Spinal cord (tissue), 10 donors: Measurements from ENCODE around the gene CKS2. TPM values are rescaled to one million over a fixed set of nuclear protein-coding genes. Genes with fewer than 3 reads are reported as not detected.
"Not testable (repeated sequence)": the region's sequence is repeated elsewhere in the genome, so short reads cannot be mapped to it uniquely, and the experiment has no call there.

Experiments used
- DNase-seq, 6 donors: peaks; one replicate each; pipeline versions ENCODE4 v3.0.0 to v3.0.0-alpha.2; 2013 to 2015; ENCODE audit warnings: low spot score in 6 of 6, low read depth in 4 of 6
- H3K27ac ChIP-seq: one replicate; pipeline ENCODE4 v1.5.1; 2013; ENCODE audit warnings: low read depth, low read length, control low read depth
- H3K27me3 ChIP-seq: one replicate; pipeline ENCODE4 v1.6.1; 2013; ENCODE audit warnings: low read length; ENCODE audit not compliant: control insufficient read depth, insufficient read depth
- H3K36me3 ChIP-seq: one replicate; pipeline ENCODE4 v1.6.1; 2013; ENCODE audit warnings: low read length; ENCODE audit not compliant: control insufficient read depth, insufficient read depth
- H3K4me1 ChIP-seq: one replicate; pipeline ENCODE4 v1.6.1; 2013; ENCODE audit warnings: low read length; ENCODE audit not compliant: control insufficient read depth, insufficient read depth
- H3K4me3 ChIP-seq: one replicate; pipeline ENCODE4 v1.5.1; 2013; ENCODE audit warnings: low read depth, low read length, control low read depth
- H3K9me3 ChIP-seq: one replicate; pipeline ENCODE4 v1.6.1; 2013; ENCODE audit warnings: low read length; ENCODE audit not compliant: control insufficient read depth, insufficient read depth
- WGBS: methylation state at CpG from one replicate; pipeline ENCODE4 v1.1.5; 2013; ENCODE audit warnings: missing lambda C conversion rate; ENCODE audit not compliant: insufficient coverage; 5-methylcytosine and 5-hydroxymethylcytosine counted together
- polyA plus RNA-seq, 2 donors: library from polyadenylated mRNA; unstranded; fragments of 120-200 nt; gene quantifications; one replicate each; pipeline ENCODE4 v1.2.1, GENCODE V29; 2013; ENCODE audit not compliant: insufficient read length in 2 of 2
- total RNA-seq, 2 donors: library from RNA; depleted of rRNA in 1 of 2; stranded (reverse); fragments of 120-200 nt in 1 of 2; fragments of >200 nt in 1 of 2; gene quantifications; one replicate each; pipeline versions ENCODE4 v1.2.3 to v1.2.4, GENCODE V29; 2013 to 2014
- donor health status: healthy.

Gene CKS2
- total and polyA plus RNA-seq, 4 donors: 37.1 to 47.7 (median 44.8) TPM

DNA sequence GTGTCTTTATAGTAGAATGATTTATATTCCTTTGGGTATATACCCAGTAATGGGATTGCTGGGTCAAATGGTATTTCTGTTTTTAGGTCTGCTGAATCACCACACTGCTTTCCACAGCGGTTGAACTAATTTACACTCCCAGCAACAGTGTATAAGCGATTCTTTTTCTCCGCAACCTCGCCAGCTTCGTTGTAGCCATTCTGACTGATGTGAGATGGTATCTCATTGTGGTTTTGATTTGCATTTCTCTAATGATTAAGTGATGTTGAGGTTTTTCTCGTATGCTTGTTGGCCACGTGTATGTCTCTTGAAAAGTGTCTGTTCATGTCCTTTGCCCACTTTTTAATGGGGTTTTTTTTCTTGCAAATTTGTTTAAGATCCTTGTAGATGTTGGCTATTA lies 32.8 kb downstream of the CKS2 start:
- WGBS: 100% methylated on average over 4 of the region's 7 CpGs
- not testable (repeated sequence) for H3K4me3 ChIP-seq, H3K4me1 ChIP-seq, H3K27me3 ChIP-seq, DNase-seq, H3K9me3 ChIP-seq, H3K27ac ChIP-seq
- H3K36me3 ChIP-seq: peaks cover 33% of the 10 kb centered on the region

DNA sequence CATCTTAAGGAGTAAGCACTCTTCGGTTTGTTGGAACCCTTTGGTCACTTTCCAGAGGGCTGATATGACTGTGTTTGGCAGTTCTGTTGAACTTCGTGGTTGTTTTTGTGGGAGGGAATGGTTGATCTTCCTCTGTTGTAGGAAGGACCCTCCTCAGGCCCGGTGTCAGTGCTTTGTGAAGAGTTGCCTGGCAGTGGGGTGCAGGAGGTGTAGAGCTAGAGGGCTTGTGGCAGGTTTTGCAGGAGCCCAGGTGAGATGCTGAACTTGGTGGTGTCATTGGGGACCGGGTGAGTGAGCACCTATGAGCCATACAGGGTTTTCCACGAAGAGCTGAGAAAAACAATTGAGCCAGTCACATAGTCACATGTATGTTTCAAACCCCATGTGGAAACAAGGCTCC lies 34.5 kb downstream of the CKS2 start:
- Histone ChIP-seq H3K27me3 (no peaks in the 10 kb centered on the region), H3K4me3 (no peak overlapping the region), H3K4me1 (no peaks in the 10 kb centered on the region), H3K9me3 (no peaks in the 10 kb centered on the region), H3K27ac (no peak overlapping the region), H3K36me3 (peaks cover 42% of the 10 kb centered on the region)
- no peak for DNase-seq
- 93% methylated on average over 4 of the region's 5 CpGs for WGBS

DNA sequence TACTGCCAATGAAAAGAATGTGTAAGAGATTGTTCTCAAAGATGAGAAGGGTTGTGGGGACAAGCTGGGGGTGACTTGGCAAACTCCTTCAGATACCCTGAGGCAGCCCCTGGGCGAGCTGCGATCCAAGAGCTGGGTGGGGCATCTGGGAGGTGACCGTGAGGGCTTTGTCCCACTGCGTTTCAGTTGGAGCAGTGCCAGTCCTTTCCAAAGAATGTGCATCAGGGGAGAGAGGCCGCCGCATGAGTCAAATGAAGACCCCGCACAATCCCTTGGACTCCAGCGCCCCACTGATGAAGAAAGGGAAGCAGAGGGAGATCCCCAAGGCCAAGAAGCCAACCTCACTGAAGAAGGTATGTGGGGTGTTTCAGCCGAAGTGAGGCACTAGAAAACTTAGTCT lies 35.7 kb downstream of the CKS2 start:
- Histone ChIP-seq H3K27ac (no peak overlapping the region), H3K4me1 (no peaks in the 10 kb centered on the region), H3K9me3 (no peaks in the 10 kb centered on the region), H3K4me3 (no peak overlapping the region), H3K27me3 (no peaks in the 10 kb centered on the region), H3K36me3 (peaks cover 55% of the 10 kb centered on the region)
- no peak for DNase-seq
- WGBS: 37% methylated on average over 4 of the region's 9 CpGs

DNA sequence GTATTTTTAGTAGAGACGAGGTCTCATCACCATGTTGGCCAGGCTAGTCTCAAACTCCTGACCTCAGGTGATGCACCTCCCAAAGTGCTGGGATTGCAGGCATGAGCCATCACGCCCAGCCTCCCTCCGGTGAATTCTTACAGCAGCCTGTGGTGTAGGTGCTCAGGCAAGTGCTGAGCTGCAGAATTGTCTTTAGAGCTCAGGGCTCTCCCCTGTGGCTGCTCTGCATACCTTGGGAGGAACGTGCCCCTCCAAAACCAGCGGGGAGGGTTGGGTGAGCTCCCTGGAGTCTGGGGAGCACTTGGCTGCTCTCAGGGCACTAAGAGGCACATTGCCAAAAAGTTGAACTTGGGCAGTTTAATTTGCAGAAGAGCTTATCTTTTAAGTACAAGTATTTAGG lies 36.7 kb downstream of the CKS2 start:
- peaks cover 55% of the 10 kb centered on the region for H3K36me3 ChIP-seq
- H3K4me1 ChIP-seq: no peaks in the 10 kb centered on the region
- no peaks in the 10 kb centered on the region for H3K27me3 ChIP-seq
- DNase-seq: no peak
- WGBS: 94% methylated on average over 5 of the region's 5 CpGs
- H3K9me3 ChIP-seq: no peaks in the 10 kb centered on the region
- no peak overlapping the region for H3K4me3 ChIP-seq
- H3K27ac ChIP-seq: no peak overlapping the region

GRCh38 chr9:89349607-89350006 lies 38.6 kb downstream of the CKS2 start:
- Histone ChIP-seq H3K9me3 (no peaks in the 10 kb centered on the region), H3K27ac (no peak overlapping the region), H3K4me1 (no peaks in the 10 kb centered on the region), H3K27me3 (no peaks in the 10 kb centered on the region), H3K4me3 (no peak overlapping the region), H3K36me3 (peaks cover 71% of the 10 kb centered on the region)
- WGBS: 87% methylated on average over 4 of the region's 6 CpGs
- DNase-seq: no peak

DNA sequence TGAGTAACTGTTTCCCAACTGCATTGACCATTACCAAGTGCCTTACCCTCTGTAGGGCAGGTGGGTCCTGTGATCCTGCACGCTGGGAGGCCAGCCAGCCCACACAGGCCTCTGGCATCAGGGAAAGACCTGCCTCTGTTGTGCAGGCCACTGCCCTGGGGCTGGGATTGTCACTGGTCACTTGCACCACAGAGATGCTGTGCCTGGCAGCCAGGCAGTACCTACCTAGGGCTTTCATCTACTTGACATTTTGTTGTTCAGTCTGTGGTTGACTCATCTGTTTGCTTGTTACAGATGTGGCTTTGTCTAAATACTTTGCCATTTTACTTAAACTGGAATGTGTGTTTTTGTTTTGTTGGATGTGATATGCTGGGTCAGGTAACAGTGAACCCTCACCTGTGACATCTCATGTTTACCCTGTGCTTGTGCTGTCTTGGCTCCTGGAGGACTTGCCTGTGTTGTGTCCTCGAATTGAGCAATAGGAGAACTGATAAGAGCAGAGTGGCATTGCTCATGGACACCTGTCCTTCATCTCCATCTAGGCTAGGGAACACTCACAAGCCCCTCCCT lies 40.1 kb downstream of the CKS2 start:
- Histone ChIP-seq H3K27ac (no peak overlapping the region), H3K9me3 (no peaks in the 10 kb centered on the region), H3K36me3 (peaks cover 66% of the 10 kb centered on the region), H3K4me1 (no peaks in the 10 kb centered on the region), H3K4me3 (no peak overlapping the region), H3K27me3 (no peaks in the 10 kb centered on the region)
- no peak for DNase-seq
- 100% methylated on average over 1 of the region's 2 CpGs for WGBS

GRCh38 chr9:89351584-89352300 lies 40.7 kb downstream of the CKS2 start:
- H3K4me1 ChIP-seq: no peaks in the 10 kb centered on the region
- H3K36me3 ChIP-seq: peaks cover 66% of the 10 kb centered on the region
- no peak for DNase-seq
- no peaks in the 10 kb centered on the region for H3K9me3 ChIP-seq
- no peak overlapping the region for H3K4me3 ChIP-seq
- WGBS: 97% methylated on average over 6 of the region's 6 CpGs
- no peaks in the 10 kb centered on the region for H3K27me3 ChIP-seq
- H3K27ac ChIP-seq: no peak overlapping the region

- Histone ChIP-seq H3K27ac (no peak overlapping the region), H3K4me3 (no peak overlapping the region), H3K9me3 (no peaks in the 10 kb centered on the region), H3K36me3 (peaks cover 69% of the 10 kb centered on the region), H3K27me3 (no peaks in the 10 kb centered on the region), H3K4me1 (peaks cover under 1% of the 10 kb centered on the region)
- DNase-seq: no peak
- WGBS: 100% methylated on average over 2 of the region's 3 CpGs
These were observed 41.5 kb downstream of the CKS2 start for GRCh38 chr9:89352451-89352850.

DNA sequence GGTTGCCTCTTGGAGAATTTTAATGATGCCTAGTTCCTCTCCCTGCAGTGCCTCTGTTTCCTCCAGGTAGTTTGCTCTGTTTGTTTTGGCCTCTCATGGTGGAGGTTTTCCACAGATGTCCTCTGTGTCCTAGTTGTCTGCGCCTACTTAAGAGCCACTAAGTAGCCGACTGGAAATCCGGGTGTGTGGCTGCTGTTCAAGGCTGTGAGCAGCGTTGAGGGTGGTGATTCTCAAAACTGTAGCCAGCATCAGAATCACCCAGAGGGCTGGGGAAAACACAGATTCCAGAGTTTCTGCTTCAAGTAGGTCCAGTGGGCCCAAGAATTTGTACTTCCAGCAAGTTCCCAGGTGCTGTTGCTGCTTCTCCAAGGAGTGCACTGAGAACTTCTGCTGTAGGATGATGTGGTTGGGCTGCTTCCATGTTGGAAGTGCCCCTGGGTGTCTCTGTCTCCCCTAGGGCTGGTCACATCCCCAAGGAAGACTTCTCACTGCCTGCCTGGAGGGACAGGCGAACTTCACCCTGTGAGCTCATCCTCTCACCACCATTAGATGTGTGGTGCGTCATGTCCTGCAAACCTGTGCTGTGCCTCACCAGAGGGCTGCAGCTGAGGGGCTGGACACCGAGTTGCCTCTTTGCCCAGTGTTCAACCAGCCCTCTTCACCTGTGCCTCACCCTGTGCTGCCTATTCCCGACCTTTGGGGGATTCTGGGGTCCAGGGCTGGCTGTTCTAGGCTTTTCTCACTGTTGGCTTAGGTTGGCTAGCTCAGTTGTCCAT lies 42.1 kb downstream of the CKS2 start:
- H3K4me3 ChIP-seq: no peak overlapping the region
- peaks cover 70% of the 10 kb centered on the region for H3K36me3 ChIP-seq
- H3K27me3 ChIP-seq: no peaks in the 10 kb centered on the region
- no peak overlapping the region for H3K27ac ChIP-seq
- peaks cover 7% of the 10 kb centered on the region for H3K4me1 ChIP-seq
- no peaks in the 10 kb centered on the region for H3K9me3 ChIP-seq
- WGBS: over 99% methylated on average over 8 of the region's 8 CpGs
- no peak for DNase-seq
